GM19023 (cell line): ENCODE results near the gene BLACAT1.

Source experiments
- ATAC-seq: cut with Tn5 transposase; IDR thresholded peaks from one replicate; pipeline ENCODE4 v1.9.1; 2021; ENCODE audit warnings: mild to moderate bottlenecking, moderate library complexity; ENCODE audit not compliant: unreplicated experiment

BLACAT1 gene

GRCh38 chr1:205455581-205456382 is at the start of gene BLACAT1:
Gene BLACAT1 (minus strand): TSS chr1:205456045.
- ATAC-seq = no peak

GRCh38 chr1:205505076-205505729 is 49.4 kb upstream of the BLACAT1 start:
- no peak for ATAC-seq

GRCh38 chr1:205504311-205505075 is 48.6 kb upstream of the BLACAT1 start, which contains the start of gene CDK18:
Gene CDK18 (plus strand): TSS chr1:205504669. CDS start chr1:205523168, 18,499 bp downstream.
- no peak for ATAC-seq

GRCh38 chr1:205502992-205503391 is 47.1 kb upstream of the BLACAT1 start:
- ATAC-seq = no peak

- no peak for ATAC-seq
These were observed 46.4 kb upstream of the BLACAT1 start for GRCh38 chr1:205502111-205502810.

GRCh38 chr1:205500240-205501233 is 44.7 kb upstream of the BLACAT1 start:
- ATAC-seq = no peak

- ATAC-seq = no peak
These were observed 43.9 kb upstream of the BLACAT1 start for GRCh38 chr1:205499789-205500188.

GRCh38 chr1:205497351-205497750 is 41.5 kb upstream of the BLACAT1 start:
- no peak for ATAC-seq

GRCh38 chr1:205496661-205497060 is 40.8 kb upstream of the BLACAT1 start:
- no peak for ATAC-seq

- ATAC-seq = no peak
These were observed 39.5 kb upstream of the BLACAT1 start for GRCh38 chr1:205495237-205495823.

- ATAC-seq = no peak
These were observed 38.3 kb upstream of the BLACAT1 start for GRCh38 chr1:205494115-205494514.

- ATAC-seq = no peak
These were observed 37.6 kb upstream of the BLACAT1 start for GRCh38 chr1:205493241-205494085.

- ATAC-seq = no peak
These were observed 36.9 kb upstream of the BLACAT1 start for GRCh38 chr1:205492774-205493173.

GRCh38 chr1:205492201-205492667 is 36.4 kb upstream of the BLACAT1 start:
- ATAC-seq = no peak

GRCh38 chr1:205491794-205492193 is 35.9 kb upstream of the BLACAT1 start:
- no peak for ATAC-seq

GRCh38 chr1:205488074-205488723 is 32.4 kb upstream of the BLACAT1 start:
- no peak for ATAC-seq

GRCh38 chr1:205486258-205486657 is 30.4 kb upstream of the BLACAT1 start:
- ATAC-seq = no peak
